Measurements from ENCODE around the gene MECR.
"Not testable (repeated sequence)": the region's sequence is repeated elsewhere in the genome, so short reads cannot be mapped to it uniquely, and the experiment has no call there.

Gene MECR

DNA sequence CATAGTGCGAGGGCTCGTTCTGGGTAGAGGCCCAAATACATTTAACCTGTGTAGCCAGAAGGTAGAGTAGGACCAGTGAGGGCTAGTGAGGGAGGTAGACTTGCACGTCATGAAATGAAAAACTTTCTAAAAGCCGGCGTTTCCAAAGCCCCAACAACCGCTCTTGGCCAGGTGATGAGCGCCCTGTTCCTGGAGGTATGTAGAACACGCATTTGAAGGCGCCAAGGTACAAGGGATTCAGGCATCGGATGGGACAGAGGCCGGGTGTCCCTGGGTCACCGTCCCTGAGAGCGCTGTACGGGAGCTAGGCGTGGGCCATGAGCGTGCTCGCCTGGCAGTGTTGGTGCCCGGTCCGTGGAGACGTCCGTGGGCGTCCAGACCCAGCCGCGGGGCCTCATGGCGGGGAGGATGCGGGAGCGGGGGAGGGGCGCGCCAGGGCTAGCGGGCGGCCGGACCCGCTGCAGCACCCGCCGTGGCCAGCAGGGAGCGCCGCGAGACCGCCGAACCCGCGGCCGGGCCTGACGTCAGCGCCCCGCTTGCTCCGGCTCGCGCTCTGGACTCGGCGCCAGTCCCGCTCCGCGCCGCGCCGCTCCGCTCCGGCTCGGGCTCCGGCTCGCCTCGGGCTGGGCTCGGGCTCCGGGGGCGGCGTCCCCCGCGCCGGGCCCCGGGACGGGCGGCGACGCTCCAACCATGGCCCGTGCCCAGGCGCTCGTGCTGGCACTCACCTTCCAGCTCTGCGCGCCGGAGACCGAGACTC, 5.4 kb upstream of the MECR start, which contains the start of gene PTPRU:
Gene PTPRU (plus strand): TSS at position 568 of the 757 bp plus-strand sequence. CDS start 123 bp downstream, at position 691.
- H3K4me3 Mint-ChIP-seq, result peak within 1 kb of the TSS; percentile 84
- H3K36me3 Mint-ChIP-seq (ENCODE audit: low read depth), result peaks cover 8% of the 10 kb centered on the region
- H3K9me3 Mint-ChIP-seq, result no peaks in the 10 kb centered on the region
- peaks cover 69% of the 10 kb centered on the region for H3K27me3 Mint-ChIP-seq (ENCODE audit: low read depth)
- peak within 1 kb of the TSS; percentile 64 for H3K27ac Mint-ChIP-seq
- H3K4me1 Mint-ChIP-seq (ENCODE audit: low read depth), result peaks cover 18% of the 10 kb centered on the region

DNA sequence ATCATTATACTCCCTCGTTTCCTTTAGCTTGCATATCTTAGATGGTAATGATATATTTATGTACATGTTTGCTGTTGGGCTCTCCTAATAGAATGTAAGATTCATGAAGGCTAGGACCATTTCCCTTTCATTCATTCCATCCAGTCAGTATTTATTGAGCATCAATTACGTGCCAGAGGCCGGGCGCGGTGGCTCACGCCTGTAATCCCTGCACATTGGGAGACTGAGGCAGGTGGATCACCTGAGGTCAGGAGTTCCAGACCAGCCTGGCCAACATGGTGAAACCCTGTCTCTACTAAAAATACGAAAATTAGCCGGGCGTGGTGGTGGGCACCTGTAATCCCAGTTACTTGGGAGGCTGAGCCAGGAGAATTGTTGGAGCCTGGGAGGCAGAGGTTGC, 4.1 kb upstream of the MECR start:
- H3K36me3 Mint-ChIP-seq (ENCODE audit: low read depth); H3K27ac Mint-ChIP-seq; H3K4me3 Mint-ChIP-seq; H3K9me3 Mint-ChIP-seq: not testable (repeated sequence)
- Mint-ChIP-seq H3K4me1 (ENCODE audit: low read depth) (peaks cover 27% of the 10 kb centered on the region), H3K27me3 (ENCODE audit: low read depth) (peaks cover 63% of the 10 kb centered on the region)

DNA sequence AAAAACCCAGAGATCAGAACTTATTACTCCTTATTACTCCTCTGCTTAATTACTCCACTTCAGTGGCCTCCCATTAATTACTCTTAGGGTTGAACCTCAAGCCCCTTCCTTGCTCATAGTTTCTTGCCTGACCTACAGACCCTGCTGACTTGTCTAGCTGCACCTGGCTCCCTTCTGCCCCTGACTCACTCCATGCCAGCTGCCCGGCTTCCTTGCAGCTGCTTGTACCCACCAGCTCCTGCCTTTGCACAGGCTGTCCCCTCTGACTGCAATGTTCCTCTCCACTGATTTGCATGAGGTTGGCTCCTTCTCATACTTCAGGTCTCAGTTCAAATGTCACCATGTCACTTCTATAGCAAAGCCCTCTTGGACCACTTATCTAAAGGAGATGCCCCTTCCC, 3.7 kb upstream of the MECR start:
- H3K36me3 Mint-ChIP-seq (ENCODE audit: low read depth), result peaks cover 8% of the 10 kb centered on the region
- no peak overlapping the region for H3K27ac Mint-ChIP-seq
- H3K4me1 Mint-ChIP-seq (ENCODE audit: low read depth), result peaks cover 32% of the 10 kb centered on the region
- no peak overlapping the region for H3K4me3 Mint-ChIP-seq
- H3K27me3 Mint-ChIP-seq (ENCODE audit: low read depth), result peaks cover 59% of the 10 kb centered on the region
- no peaks in the 10 kb centered on the region for H3K9me3 Mint-ChIP-seq

DNA sequence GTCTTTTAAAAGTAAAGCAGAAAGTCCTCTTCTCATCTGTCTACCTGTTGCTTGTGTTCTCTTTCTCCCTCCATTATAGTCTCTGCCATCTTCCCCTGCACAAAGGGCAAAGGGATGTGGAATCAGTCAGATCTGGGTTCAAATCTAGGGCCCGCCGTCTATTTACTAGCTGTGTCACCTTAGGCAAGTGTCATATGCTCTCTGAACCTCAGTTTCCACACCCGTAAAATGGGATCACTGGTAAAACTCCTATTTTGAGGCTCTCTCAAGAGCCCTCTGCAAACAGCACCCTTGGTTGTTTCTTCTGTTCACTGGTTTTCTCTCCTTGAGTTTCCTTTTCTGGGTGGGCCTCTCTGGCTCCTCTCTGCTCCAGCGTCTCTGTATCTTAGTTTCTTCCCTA, 3.0 kb upstream of the MECR start:
- no peaks in the 10 kb centered on the region for H3K9me3 Mint-ChIP-seq
- peaks cover 8% of the 10 kb centered on the region for H3K36me3 Mint-ChIP-seq (ENCODE audit: low read depth)
- H3K27ac Mint-ChIP-seq, result no peak overlapping the region
- H3K4me1 Mint-ChIP-seq (ENCODE audit: low read depth), result peaks cover 31% of the 10 kb centered on the region
- peaks cover 51% of the 10 kb centered on the region for H3K27me3 Mint-ChIP-seq (ENCODE audit: low read depth)
- no peak overlapping the region for H3K4me3 Mint-ChIP-seq

DNA sequence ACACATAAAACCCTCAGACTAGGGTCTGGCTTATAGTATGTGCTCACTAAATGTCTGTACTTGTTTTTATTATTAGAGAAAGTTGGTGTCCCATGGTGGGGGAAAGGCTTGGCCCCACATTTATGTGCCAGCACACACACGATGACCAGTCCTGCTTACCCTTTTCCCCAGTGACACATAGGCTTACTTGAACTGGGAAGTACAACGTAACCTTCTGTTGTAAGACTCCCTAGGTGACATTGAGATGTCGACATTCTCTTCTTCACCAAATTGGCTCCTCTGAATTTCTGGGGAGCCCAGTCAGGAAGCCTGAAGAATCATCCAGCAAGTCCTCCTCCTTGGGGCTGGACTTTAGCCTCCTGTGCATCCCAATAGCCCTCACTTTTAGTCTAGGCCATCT, 1.7 kb upstream of the MECR start:
- Mint-ChIP-seq H3K36me3 (ENCODE audit: low read depth) (peaks cover 6% of the 10 kb centered on the region), H3K27ac (no peak overlapping the region), H3K27me3 (ENCODE audit: low read depth) (peaks cover 43% of the 10 kb centered on the region), H3K4me3 (no peak overlapping the region), H3K9me3 (no peaks in the 10 kb centered on the region), H3K4me1 (ENCODE audit: low read depth) (peaks cover 28% of the 10 kb centered on the region)

DNA sequence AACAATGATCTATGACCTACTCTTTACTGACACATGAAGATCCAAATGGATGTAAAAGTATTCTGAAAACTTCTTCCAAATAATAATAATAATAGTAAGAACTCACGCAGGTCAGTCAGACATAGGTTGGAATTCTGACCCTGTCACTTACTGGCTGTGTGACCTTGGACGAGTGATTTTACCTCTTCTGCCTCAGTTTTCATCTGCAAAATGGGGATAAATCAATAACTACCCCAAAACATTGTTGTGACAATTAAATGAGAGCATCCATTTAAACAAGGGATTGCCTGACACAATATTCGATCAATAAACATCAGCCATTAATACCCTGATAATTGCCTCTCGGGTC, 556 bp downstream of the MECR start:
- peak overlapping the region; percentile 94 for H3K4me3 Mint-ChIP-seq
- H3K27ac Mint-ChIP-seq, result peak overlapping the region; percentile 89
- no peaks in the 10 kb centered on the region for H3K9me3 Mint-ChIP-seq
- peaks cover 17% of the 10 kb centered on the region for H3K4me1 Mint-ChIP-seq (ENCODE audit: low read depth)
- peaks cover 28% of the 10 kb centered on the region for H3K27me3 Mint-ChIP-seq (ENCODE audit: low read depth)
- no peaks in the 10 kb centered on the region for H3K36me3 Mint-ChIP-seq (ENCODE audit: low read depth)

DNA sequence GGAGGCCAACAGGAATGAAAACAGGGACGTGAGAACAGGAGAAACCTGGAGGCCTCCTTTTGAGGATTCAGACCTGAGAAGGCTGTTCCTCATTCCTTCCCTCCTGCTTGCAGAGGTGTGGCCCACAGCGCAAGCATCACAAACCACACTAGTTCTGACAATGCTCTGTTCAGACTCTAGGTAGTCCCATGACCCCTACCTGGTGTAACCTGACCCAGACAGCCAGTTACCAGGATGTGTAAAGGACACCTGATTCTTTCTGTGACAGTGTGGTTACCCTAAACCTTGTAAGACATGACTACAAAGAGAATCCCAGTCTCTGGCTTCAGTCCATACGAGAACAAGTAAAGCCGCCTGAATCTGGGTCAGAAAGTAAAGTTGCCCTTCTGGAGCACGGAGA, 3.2 kb downstream of the MECR start:
- Mint-ChIP-seq H3K27ac (no peak overlapping the region), H3K36me3 (ENCODE audit: low read depth) (no peaks in the 10 kb centered on the region), H3K27me3 (ENCODE audit: low read depth) (peaks cover 8% of the 10 kb centered on the region), H3K4me1 (ENCODE audit: low read depth) (peaks cover 17% of the 10 kb centered on the region), H3K4me3 (no peak overlapping the region), H3K9me3 (no peaks in the 10 kb centered on the region)

DNA sequence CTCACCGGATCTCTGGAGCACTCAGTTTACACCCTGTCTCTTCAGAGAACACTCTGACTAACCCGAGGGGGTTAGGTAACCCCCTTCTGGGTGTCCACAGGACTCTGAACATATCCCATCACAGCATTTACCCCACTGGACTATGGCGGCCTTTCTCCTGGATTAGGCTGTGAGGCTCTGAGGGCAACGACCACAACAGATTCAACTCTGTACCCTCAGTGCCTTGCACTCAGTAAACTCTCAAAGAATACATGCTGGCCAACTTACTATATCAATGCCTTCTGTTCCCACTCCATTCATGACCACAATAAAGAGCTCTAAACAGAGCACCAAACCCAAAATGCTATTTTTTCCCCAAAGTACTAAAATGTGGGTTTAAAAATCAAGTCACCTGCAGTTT, 5.4 kb downstream of the MECR start:
- no peak overlapping the region for H3K27ac Mint-ChIP-seq
- H3K36me3 Mint-ChIP-seq (ENCODE audit: low read depth), result peaks cover 1% of the 10 kb centered on the region
- no peaks in the 10 kb centered on the region for H3K9me3 Mint-ChIP-seq
- no peak overlapping the region for H3K4me3 Mint-ChIP-seq
- peaks cover 8% of the 10 kb centered on the region for H3K4me1 Mint-ChIP-seq (ENCODE audit: low read depth)
- no peaks in the 10 kb centered on the region for H3K27me3 Mint-ChIP-seq (ENCODE audit: low read depth)

DNA sequence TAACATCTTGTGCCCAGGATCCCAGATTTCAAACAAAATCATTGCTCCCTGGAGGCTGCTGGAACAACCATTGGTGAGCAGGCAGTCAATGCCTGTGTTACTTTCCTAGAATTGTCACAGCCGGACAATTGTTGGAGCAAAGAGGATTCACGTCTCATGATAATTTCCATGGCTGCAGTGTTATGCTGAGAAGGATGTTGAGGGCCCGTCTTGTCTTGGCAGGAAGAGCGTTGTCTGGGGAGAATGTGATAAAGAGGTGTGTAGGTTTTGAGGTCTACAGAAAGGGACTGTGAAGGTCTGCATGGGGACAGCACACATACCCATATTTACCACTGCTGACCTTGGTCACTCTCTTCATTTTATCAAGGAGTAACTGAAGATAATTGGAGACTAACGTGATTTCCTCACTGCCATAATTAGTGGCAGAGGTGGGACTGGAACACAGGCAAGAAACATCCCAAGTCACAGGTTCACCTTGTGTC, 6.3 kb downstream of the MECR start:
- Mint-ChIP-seq H3K36me3 (ENCODE audit: low read depth) (peaks cover 1% of the 10 kb centered on the region), H3K4me1 (ENCODE audit: low read depth) (no peaks in the 10 kb centered on the region), H3K27me3 (ENCODE audit: low read depth) (no peaks in the 10 kb centered on the region), H3K27ac (no peak overlapping the region), H3K4me3 (no peak overlapping the region), H3K9me3 (no peaks in the 10 kb centered on the region)

DNA sequence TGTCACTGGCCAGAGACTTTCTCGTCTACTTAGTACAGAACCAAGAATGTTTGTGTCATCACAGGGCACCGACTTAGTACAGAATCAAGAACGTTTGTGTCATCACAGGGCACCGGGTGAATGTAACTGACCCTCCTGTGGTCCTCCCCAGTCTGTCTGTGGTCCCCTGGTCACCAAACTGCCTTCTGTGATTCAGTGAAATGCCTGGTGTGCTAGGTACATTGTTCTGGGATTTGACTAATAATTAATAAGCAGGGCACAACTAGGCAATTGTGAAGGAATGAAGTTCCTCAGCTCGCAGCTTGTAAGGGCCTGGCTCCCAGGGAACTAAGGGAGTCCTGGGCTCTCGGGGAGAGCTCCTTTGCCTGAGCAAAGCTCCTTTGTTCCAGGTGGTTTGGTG, 7.2 kb downstream of the MECR start:
- H3K27me3 Mint-ChIP-seq (ENCODE audit: low read depth), result no peaks in the 10 kb centered on the region
- no peak overlapping the region for H3K4me3 Mint-ChIP-seq
- no peaks in the 10 kb centered on the region for H3K9me3 Mint-ChIP-seq
- no peak overlapping the region for H3K27ac Mint-ChIP-seq
- H3K36me3 Mint-ChIP-seq (ENCODE audit: low read depth), result peaks cover 1% of the 10 kb centered on the region
- H3K4me1 Mint-ChIP-seq (ENCODE audit: low read depth), result no peaks in the 10 kb centered on the region

DNA sequence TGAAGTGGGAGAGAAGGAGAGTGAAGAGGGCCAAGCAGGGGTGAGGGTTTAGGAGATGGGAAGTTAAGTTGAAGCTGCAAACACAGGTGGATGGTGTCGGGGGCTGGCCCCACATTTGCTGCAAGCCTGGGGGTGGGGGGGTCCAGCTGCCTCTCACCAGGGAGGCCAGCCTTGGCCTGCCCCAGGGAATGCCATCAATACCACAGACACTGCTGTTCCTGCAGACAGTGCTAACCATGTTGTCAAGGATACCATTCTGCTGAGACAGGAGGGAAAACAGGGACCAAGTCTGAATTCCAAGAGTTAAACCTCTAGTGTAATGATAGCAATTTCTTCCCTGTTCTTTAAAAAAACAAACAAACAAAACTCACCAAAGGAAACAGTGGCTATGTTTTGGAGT, 8.0 kb downstream of the MECR start:
- H3K4me1 Mint-ChIP-seq (ENCODE audit: low read depth), result peaks cover 1% of the 10 kb centered on the region
- H3K9me3 Mint-ChIP-seq, result no peaks in the 10 kb centered on the region
- peaks cover 1% of the 10 kb centered on the region for H3K36me3 Mint-ChIP-seq (ENCODE audit: low read depth)
- no peaks in the 10 kb centered on the region for H3K27me3 Mint-ChIP-seq (ENCODE audit: low read depth)
- no peak overlapping the region for H3K4me3 Mint-ChIP-seq
- no peak overlapping the region for H3K27ac Mint-ChIP-seq

DNA sequence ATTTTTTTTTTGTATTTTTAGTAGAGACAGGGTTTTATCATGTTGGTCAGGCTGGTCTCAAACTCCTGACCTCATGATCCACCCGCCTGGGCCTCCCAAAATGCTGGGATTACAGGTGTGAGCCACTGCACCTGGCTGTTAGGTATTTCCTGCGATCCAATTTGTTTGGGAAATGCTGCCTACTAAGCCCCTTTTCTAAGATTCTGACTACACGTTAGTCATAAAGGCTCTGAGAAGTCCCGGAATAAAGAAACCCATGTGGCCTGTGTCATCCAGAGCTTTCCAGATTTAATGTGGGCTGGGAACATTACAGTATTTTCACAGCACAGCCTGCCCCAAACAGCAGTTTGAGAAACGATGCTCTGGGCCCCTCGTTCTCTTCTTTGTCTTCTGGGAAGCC, 8.5 kb downstream of the MECR start:
- not testable (repeated sequence) for H3K4me1 Mint-ChIP-seq (ENCODE audit: low read depth); H3K27me3 Mint-ChIP-seq (ENCODE audit: low read depth); H3K36me3 Mint-ChIP-seq (ENCODE audit: low read depth); H3K9me3 Mint-ChIP-seq; H3K27ac Mint-ChIP-seq; H3K4me3 Mint-ChIP-seq

DNA sequence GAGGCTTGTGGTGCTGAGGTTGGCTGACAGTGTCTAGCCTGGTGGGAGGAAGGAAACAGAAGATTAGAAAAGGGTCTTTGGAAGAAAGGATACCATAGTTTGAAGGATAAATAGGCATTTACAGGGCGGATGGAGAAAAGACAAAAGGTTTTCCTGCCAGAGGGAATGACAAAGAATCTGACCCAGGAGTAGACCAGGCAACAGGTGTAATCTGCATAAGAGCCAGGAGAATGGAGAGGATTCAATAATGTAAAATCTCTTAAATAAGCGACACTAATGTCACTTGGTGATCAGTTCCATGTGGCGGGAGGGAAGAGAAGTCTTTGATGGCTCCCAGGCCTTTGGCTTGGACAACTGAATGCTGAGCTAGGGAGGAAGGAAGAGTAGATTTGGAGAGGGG, 9.4 kb downstream of the MECR start:
- Mint-ChIP-seq H3K36me3 (ENCODE audit: low read depth) (peaks cover 1% of the 10 kb centered on the region), H3K27me3 (ENCODE audit: low read depth) (no peaks in the 10 kb centered on the region), H3K4me3 (no peak overlapping the region), H3K27ac (no peak overlapping the region), H3K9me3 (no peaks in the 10 kb centered on the region), H3K4me1 (ENCODE audit: low read depth) (peaks cover 1% of the 10 kb centered on the region)

DNA sequence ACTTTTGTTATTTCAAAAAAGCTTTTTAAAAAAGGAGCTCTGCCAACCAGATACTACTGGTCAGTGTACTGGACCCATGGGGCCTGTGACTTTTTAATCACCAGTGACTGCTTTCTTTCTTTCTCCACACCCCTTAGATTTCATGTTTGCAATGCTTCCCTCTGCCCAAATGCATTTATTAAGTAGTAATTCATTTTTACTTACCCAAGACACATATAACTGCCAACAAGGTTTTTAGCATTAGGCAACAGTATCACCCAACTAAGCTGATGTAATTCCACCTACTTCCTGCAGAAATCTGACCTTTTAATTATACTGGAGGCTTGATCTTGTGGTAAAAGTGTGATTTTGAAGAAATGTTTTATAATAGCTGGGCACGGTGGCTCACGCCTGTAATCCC, 12.5 kb downstream of the MECR start:
- Mint-ChIP-seq H3K9me3 (no peaks in the 10 kb centered on the region), H3K27ac (no peak overlapping the region), H3K27me3 (ENCODE audit: low read depth) (no peaks in the 10 kb centered on the region)

DNA sequence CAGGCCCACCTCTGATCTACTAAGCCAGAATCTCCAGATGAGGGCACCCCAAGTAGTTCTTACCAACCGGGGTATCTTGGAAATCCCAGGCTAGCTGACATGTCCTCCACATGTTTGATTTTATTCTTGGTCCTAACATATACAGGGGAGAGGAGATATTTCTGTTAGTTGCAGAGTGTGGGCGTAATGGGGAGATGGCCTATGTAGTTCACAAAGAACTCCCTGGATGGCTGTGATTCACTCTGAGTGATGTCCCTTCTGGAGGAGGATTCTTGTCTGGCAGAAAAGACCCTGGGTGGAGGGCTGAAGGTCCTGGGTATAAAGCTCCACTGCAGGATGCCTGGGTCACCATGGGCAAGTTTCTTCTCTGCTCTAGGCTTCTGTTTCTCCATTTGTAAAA, 13.1 kb downstream of the MECR start:
- no peak overlapping the region for H3K27ac Mint-ChIP-seq
- H3K36me3 Mint-ChIP-seq (ENCODE audit: low read depth), result peaks cover 4% of the 10 kb centered on the region
- peaks cover 1% of the 10 kb centered on the region for H3K4me1 Mint-ChIP-seq (ENCODE audit: low read depth)
- H3K4me3 Mint-ChIP-seq, result no peak overlapping the region
- H3K9me3 Mint-ChIP-seq, result no peaks in the 10 kb centered on the region
- no peaks in the 10 kb centered on the region for H3K27me3 Mint-ChIP-seq (ENCODE audit: low read depth)

More for the DNA sequence above, 12.5 kb downstream of the MECR start:
- no peak overlapping the region for H3K4me3 Mint-ChIP-seq
- H3K36me3 Mint-ChIP-seq (ENCODE audit: low read depth), result peaks cover 1% of the 10 kb centered on the region
- peaks cover 1% of the 10 kb centered on the region for H3K4me1 Mint-ChIP-seq (ENCODE audit: low read depth)

DNA sequence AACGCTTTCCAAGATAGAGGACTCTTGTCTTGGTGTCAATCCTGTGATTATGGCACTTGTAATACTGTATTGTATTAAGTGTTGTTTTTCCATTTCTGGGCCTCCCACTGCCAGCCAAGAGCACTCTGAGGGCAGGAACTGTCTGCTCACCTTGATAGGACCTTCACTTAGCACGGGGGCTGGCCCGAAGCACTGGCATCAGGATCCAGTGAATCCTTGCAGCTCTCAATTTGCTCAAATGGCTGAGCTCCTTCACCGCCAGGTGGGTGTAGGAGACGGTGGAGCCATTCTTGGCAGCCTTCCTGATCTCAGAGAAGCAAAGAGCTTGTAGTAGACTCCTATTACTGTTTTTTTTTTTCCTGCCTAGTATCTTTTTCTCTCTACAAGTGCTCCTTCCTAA, 17.7 kb downstream of the MECR start:
- Mint-ChIP-seq H3K9me3 (no peaks in the 10 kb centered on the region), H3K36me3 (ENCODE audit: low read depth) (peaks cover 6% of the 10 kb centered on the region), H3K27me3 (ENCODE audit: low read depth) (no peaks in the 10 kb centered on the region), H3K27ac (no peak overlapping the region), H3K4me1 (ENCODE audit: low read depth) (peaks cover 4% of the 10 kb centered on the region), H3K4me3 (no peak overlapping the region)
